ENCODE data around the gene ZIC5.
"Not testable (repeated sequence)": the region's sequence is repeated elsewhere in the genome, so short reads cannot be mapped to it uniquely, and the experiment has no call there.

The ZIC5 gene

DNA sequence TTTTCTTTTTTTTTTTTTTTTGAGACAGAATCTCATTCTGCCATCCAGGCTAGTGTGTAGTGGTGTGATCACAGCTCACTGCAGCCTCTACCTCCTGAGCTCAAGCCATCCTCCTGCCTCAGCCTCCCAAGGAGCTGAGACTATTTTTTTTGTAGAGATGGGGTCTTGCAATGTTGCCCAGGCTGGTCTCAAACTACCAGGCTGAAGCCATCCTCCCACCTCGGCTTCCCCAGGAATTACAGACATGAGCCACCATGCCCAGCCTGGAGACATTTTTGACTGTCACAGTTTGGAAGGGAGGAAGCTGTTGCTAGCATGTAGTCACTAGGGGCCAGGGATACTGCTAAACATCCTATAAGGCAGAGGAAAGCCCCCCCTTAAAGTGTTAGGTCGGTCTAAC is 23.9 kb downstream of the ZIC5 start:
- Histone ChIP-seq H3K4me3 (no peak overlapping the region), H3K27ac (no peak overlapping the region)

DNA sequence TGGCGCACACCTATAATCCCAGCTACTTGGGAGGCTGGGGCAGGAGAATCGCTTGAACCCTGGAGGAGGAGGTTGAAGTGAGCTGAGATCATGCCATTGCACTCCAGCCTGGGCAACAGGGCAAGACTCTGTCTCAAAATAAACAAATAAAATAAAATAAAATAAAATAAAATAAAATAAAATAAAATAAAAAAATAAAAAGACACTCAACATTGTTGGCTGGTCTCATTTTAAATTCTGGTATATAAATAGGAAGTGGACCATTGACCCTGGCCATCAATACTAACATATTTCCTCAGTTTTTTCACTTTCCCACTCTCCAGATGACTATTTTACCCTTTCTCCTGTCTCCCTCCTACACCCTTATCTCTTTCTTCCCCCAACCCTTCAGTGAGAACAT is 26.1 kb downstream of the ZIC5 start:
- not testable (repeated sequence) for H3K4me3 ChIP-seq, H3K27ac ChIP-seq

DNA sequence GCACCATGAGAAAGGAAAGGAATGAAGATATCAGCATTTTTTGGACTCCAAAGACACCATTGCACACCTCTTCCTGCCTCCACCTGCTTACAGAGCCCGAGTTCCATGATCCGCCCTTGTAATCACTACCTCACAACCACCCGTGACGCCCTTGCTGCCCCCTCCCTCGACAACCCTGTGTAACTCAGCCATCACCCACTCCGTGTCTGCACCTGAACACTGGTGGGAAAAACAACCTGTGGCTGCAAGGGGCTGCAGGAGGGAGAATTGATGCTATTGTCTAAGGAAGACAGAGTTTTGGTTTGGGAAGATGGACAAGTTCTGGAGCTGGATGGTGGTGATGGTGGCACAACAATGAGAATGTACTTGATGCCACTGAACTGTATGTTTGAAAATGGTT is 27.0 kb downstream of the ZIC5 start:
- Histone ChIP-seq H3K4me3 (no peak overlapping the region), H3K27ac (no peak overlapping the region)

DNA sequence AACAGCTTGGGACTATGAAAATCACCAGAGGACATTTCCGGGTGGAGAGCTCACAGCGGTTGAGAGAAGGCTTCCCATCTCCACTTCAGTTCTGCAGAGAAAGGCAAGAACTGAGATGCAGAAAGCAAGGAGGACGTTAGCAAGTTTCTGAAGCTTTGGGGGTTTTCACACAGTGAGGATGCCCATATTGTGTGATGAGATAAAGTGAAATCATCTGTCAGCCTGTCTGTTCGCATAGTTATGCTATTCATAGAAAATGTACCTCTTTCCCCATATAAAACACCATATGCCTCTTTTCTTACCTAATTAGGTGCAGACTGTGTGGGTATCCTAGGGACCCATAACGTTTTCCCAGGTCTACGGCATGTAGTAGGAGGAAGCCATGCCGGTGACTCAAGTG is 27.5 kb downstream of the ZIC5 start:
- no peak overlapping the region for H3K27ac ChIP-seq

DNA sequence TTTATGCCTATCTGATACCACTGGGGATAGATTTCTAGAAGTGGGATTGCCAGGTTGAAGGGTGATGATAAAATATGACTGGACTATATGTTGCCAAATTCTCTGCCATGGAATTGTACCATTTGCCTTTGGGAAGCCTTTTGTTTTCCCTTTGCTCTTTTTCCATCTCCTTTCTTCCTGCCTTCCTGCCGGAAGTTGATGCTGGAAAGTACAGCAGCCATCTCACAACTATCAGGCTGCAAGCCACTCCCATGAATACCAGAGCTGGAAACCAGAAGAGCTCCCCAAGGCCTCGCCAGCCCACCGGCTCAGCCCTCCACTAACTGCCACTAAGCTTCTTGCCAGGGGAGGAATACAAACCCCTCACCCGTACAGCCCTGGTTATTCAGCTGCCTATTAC is 29.7 kb downstream of the ZIC5 start:
- no peak overlapping the region for H3K27ac ChIP-seq
- no peak overlapping the region for H3K4me3 ChIP-seq

More for the DNA sequence above, 27.5 kb downstream of the ZIC5 start:
- no peak overlapping the region for H3K4me3 ChIP-seq

DNA sequence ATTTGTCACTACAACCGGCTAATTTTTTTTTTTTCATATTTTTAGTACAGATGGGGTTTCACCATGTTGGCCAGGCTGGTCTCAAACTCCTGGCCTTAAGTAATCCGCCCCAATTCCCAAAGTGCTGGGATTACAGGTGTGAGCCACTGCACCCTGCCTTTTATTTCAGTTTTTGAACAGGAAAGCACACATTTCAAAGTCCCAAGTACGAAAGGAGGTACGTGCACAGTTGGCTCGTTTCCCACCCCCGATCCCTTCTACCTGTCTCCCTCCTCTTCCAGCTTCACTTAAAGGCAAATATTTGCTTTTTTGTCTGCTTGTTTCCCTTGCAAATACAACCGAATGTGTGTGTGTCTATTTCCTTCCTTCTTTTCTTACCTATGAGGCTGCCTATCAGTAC is 30.5 kb downstream of the ZIC5 start:
- H3K27ac ChIP-seq, result no peak overlapping the region
- no peak overlapping the region for H3K4me3 ChIP-seq

DNA sequence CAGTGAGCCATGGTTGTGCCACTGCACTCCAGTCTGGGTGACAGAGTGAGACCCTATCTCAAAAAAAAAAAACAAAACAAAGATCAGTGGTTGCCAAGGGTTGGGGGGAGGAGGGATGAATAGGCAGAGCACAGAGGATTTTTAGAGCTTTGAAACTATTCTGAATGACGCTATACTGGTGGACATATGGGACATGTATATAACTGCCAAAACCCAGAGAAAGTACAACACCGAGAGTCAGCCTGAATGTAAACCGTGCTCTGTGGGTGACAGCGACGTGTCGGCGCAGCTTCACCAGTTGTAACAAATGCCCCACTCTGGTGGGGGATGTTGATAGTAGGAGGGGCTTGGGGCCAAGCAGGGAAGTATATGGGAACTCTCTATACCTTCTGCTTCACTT is 32.9 kb downstream of the ZIC5 start:
- Histone ChIP-seq H3K27ac (no peak overlapping the region), H3K4me3 (no peak overlapping the region)

DNA sequence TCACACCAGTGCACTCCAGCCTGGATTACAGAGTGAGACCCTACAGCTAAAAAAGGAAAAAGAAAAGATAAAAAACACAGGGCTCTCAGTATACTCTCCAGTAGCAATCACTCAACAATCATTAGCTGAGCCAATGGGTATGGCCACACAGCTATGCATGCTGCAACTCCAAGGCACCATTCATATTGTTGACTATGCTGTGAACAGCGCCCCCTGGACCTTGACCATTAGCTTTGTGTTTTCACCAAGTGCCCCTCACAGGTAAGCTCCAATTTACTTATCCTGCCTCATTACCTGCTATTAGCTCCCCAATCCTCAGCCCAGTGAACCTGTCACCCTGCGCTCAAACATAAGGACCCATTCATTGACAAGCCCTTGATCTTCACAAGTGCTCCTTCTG is 35.8 kb downstream of the ZIC5 start:
- H3K4me3 ChIP-seq, result no peak overlapping the region
- no peak overlapping the region for H3K27ac ChIP-seq

DNA sequence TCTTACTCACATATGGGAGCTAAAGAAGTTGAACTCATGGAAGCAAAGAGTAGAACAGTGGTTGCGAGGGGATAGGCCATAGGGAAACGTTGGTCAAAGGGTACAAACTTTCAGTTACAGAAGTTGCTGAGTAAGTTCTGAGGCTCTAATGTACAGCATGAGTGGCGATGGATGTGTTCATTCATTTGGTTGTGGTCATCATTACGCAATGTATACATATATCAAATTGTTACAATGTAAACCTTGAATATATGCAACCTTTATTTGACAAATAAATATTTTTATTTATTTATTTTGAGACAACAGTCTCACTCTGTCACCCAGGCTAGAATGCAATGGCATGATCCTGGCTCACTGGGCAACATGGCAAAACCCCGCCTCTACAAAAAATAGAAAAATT is 38.7 kb downstream of the ZIC5 start:
- no peak overlapping the region for H3K4me3 ChIP-seq
- H3K27ac ChIP-seq, result no peak overlapping the region

DNA sequence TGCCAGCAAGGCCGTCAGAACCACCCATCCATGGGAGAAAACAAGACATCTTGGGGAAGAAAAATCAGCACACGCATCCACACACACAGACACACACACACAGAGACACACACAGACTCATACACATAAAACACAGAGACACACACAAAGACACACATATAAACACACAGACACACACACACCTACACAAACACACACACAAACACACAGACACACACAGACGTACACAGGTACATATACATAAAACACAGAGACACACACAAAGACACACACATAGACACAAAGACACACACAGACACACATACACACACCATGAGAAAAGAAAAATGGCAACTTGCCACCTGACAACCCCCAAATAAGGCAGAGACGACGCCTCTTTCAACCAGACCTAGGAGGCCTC is 40.6 kb downstream of the ZIC5 start:
- no peak overlapping the region for H3K27ac ChIP-seq

DNA sequence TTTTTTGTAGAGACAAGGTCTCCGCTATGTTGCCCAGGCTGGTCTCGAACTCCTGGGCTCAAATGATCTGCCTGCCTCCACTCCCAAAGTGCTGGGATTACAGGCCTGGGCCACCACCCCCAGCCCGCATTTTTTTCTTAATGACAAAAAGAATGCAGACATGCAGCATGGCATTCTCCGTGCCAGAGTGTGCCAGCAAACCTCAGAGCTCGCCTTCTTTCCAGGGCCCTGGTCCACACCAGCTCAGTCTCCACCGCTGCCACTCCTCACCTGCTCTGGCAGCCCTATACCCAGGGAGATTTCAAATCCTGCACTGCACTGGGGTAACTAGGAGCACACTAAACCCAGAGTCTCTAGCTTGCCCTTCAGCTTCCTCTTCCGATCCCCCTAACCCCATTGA is 41.7 kb downstream of the ZIC5 start:
- H3K4me3 ChIP-seq, result no peak overlapping the region

More for the DNA sequence above, 40.6 kb downstream of the ZIC5 start:
- no peak overlapping the region for H3K4me3 ChIP-seq

DNA sequence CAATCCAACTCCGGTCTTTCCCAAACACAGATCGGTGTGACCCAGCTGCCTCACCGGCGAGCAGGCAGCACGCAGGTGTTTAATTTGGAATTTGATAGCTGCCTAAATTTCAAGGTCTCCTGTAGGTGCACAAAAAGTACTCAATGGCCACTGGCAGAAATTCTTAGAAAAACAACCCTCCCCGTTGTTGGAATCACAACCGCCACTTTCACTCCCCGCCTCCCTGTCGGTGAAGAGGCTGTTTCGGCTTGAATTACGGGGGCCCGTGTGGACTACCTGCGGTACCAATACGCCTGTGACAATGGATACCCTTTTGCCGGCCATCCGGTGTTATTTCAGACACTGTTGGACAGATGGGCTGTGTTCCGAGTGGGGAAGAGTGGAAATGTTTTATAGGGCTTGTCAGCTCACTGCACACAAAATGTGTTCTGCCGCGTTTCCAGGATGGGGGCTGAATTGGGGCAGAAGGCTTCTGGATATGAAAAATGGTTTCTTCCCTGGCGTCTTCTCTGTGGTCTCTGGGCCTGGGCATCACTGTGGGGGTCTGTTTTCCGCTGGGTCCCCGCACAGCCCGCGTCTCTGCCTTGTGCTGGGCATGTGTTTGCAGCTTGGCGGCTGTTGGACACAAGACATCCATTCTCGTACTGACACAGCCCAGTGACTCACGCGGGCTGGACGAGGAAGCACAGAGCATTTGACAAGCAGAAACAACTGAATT is 45.4 kb downstream of the ZIC5 start:
- H3K4me3 ChIP-seq, result peak overlapping the region in 2 of 7 experiments; percentile 5 to 29

More for the DNA sequence above, 41.7 kb downstream of the ZIC5 start:
- H3K27ac ChIP-seq, result no peak overlapping the region

DNA sequence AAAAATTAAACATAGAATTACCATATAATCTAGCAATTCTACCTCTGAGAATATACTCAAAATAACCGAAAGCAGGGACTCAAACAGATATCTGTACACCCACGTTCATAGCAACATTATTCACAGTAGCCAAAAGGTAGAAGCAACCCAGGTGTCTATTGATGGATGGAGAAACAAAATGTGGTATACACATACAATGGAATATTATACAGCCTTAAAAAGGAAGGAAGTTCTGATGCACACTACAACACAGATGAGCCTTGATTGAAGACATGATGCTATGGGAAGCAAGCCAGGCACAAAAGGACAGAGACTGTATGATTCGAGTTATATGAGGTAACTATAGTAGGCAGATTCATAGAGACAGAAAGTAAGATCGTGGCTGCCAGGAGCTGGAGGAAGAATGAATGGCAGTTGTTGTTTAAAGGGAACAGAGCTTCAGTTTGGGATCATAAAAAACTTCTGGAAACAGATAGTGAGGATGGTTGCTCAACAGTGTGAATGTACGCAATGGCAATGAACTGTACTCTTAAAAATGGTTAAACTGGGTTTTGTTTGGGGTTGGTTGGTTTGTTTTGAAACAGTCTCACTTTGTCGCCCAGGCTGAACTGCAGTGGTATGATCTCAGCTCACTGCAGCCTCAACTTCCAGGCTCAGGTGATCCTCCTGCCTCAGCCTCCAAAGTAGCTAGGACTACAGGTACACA is 47.5 kb downstream of the ZIC5 start:
- no peak overlapping the region for H3K4me3 ChIP-seq

More for the DNA sequence above, 45.4 kb downstream of the ZIC5 start:
- H3K27ac ChIP-seq, result no peak overlapping the region

DNA sequence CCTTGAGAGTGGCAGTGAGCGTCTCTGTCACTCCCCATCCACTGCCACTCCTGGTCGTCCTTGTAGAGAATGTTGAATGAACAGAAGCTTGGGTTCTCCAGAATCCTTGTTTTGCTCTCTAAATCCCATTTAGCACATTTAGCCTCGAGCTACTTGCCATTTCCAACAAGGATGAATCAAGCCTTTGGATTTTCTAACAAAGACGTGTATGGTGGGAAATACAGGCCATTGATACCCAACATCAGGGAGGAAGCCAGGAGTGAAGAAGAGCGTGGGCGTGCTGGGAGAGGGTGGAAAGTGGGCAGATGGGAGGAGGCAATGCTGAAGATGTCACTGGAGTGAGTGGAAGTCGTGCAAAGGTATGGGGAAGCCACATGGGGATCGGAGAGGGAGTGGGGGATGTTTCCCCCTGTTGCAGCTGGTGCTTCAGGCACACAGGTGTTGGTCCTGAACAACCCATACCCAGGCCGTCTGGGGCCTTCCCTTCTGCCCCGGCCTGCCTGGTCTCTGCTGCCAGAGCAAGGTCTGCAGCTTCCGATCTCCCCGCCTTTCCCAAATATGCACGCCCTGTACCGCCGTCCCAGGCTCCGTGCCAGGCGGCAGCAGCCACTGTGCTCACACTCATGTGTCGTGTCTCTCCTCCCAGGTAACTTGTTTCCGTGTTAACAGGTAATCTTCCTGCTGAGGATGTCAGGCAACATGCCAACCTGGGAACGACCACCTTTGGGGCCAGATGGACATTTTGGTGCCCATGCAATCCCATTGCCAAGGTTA is 48.7 kb downstream of the ZIC5 start:
- H3K4me3 ChIP-seq, result no peak overlapping the region
- no peak overlapping the region for H3K27ac ChIP-seq

More for the DNA sequence above, 47.5 kb downstream of the ZIC5 start:
- H3K27ac ChIP-seq, result no peak overlapping the region

DNA sequence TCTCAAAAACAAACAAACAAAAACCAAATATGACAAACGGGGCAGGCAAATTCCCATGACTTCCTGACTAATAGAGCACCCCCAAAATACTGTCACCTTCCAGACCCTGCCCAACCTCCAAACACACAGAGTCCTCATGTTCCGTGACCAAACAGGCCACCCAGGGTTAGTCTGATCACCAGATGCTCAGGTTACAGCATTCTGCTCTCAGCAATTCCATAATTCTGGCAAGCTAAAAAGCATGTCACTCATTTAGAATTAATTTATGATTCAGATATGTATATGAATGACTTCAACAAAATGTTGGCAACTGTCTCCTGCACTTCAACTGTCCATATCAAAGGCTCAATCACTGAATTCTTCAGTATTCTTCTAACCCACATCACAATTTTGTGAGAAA is 52.4 kb downstream of the ZIC5 start:
- Histone ChIP-seq H3K4me3 (no peak overlapping the region), H3K27ac (no peak overlapping the region)

DNA sequence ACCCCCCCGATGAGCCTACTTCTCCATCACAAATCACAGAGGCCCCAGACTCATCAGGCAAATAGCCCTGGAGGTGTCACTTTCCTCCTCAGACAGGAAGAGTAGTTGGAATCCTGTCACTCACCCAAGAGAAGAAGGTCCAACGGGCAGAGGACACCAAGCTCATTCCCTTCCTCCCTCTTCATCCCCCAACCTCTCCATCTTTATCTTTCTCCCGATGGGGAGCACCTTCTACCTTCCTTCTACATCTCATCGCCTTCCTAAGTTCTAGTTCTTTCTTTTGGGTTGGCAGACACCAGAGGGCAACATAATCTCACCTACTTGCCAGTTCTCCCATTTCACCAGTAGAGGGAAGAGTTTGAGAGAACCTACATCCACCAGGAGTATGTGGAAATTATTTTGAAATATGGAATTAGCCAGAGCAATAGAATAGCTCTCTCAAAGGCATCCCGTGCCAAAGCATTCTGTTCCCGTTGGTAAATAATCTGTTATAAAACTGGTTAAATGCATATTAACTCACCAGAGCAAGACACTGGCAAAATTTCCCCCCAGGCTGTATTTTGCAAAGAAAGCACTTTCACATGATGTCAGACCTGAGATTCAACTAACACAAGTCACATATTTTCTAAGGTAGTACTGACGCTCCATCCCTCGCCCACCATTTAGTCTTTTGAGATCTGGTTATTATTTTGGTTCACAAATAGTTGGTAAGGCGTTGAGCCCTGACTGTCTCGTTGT is 55.0 kb downstream of the ZIC5 start:
- no peak overlapping the region for H3K4me3 ChIP-seq
- H3K27ac ChIP-seq, result no peak overlapping the region

DNA sequence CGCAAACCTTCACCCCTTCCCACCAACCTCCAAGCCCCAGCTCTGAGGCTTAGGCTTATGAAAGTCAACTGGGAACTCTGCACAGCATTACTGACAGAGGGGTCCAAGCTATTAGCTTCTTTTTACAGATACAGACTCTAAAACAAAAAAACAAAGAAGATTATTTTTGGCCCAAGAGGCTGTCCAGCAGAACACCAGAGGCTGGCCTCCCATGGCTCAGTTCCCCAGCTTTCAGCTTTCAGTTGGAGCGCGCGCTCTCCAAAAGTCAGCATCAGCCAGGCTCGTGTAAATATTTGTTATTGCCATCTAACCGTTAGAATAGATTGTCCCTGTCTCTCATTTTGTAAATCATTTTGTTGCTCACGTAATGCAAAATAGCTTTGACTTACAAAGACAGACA is 58.4 kb downstream of the ZIC5 start:
- Histone ChIP-seq H3K27ac (no peak overlapping the region), H3K4me3 (no peak overlapping the region)
